ENCODE data around the gene APOC3.

APOC3 gene

DNA sequence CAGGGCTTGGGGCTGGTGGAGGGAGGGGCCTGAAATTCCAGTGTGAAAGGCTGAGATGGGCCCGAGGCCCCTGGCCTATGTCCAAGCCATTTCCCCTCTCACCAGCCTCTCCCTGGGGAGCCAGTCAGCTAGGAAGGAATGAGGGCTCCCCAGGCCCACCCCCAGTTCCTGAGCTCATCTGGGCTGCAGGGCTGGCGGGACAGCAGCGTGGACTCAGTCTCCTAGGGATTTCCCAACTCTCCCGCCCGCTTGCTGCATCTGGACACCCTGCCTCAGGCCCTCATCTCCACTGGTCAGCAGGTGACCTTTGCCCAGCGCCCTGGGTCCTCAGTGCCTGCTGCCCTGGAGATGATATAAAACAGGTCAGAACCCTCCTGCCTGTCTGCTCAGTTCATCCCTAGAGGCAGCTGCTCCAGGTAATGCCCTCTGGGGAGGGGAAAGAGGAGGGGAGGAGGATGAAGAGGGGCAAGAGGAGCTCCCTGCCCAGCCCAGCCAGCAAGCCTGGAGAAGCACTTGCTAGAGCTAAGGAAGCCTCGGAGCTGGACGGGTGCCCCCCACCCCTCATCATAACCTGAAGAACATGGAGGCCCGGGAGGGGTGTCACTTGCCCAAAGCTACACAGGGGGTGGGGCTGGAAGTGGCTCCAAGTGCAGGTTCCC is at the start of gene APOC3:
Gene APOC3 (plus strand): TSS at position 383 of the 659 bp plus-strand sequence. CDS start 676 bp downstream, outside the sequence.
- TF ChIP-seq, protein P1, sequence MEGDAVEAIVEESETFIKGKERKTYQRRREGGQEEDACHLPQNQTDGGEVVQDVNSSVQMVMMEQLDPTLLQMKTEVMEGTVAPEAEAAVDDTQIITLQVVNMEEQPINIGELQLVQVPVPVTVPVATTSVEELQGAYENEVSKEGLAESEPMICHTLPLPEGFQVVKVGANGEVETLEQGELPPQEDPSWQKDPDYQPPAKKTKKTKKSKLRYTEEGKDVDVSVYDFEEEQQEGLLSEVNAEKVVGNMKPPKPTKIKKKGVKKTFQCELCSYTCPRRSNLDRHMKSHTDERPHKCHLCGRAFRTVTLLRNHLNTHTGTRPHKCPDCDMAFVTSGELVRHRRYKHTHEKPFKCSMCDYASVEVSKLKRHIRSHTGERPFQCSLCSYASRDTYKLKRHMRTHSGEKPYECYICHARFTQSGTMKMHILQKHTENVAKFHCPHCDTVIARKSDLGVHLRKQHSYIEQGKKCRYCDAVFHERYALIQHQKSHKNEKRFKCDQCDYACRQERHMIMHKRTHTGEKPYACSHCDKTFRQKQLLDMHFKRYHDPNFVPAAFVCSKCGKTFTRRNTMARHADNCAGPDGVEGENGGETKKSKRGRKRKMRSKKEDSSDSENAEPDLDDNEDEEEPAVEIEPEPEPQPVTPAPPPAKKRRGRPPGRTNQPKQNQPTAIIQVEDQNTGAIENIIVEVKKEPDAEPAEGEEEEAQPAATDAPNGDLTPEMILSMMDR (IDR thresholded peaks at IDR 0.05; ENCODE audit: extremely low read depth, missing control alignments): no peak
- no peak for DNase-seq (ENCODE audit: low spot score)

DNA sequence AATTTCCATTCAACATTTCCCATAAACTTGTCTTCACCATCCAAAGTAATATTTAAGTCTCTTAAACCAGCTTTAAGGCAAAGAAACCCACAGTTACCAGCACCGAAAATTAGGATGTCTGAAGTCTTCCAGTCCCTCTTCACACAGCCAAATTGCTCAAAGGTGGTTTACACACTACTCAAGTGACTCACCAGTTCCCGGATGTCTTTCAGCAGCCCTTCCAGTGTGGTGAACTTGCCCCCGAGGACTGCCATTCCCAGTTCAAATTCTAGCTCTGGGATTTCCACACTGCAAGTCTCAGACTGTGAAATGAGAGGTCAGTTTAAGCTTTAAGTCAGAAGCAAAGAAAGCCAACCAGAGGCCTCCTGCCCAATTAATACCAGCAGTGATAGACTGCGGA is 47.0 kb upstream of the APOC3 start:
- TF ChIP-seq, protein P1 (IDR thresholded peaks at IDR 0.05; ENCODE audit: extremely low read depth, missing control alignments): no peak
- DNase-seq (ENCODE audit: low spot score): no peak

DNA sequence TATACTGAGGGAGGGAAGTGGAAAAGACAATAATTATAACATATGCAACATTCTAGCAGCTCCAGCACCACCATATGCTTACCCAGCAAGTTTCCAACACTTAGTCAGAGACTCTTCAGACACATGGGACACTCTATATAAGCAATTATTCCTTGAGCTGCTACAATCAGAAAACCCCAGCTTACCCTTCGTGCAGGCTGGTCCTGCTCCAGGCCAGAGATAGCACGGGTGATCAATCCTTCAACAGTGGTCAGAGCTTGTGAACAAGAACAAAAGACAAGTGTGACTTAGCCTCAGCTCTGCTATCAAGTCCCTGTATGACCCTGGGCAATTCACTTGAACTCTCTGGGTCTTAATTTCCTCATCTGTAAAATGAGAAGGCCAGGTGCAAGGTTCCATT is 43.4 kb upstream of the APOC3 start:
- no peak for DNase-seq (ENCODE audit: low spot score)
- TF ChIP-seq, protein P1 (IDR thresholded peaks at IDR 0.05; ENCODE audit: extremely low read depth, missing control alignments): no peak

DNA sequence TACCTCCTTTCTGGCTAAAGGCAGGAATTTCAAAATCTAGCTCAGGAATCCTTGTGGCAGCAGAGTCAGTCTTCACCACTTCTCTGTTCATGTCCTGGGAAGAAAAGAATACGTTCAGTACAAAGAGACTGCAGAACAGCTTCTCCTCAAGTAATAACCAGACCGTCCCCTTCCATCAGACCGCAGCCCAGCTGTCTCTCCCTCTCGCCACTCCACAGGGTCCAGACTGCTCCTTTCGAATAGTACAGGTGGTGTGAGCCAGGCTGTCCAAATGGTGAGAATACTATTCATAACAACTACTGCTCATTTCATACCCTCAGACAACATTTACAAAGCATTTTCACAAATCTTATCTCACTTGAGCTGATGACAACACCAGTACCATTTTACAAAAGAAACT is 42.7 kb upstream of the APOC3 start:
- TF ChIP-seq, protein P1 (IDR thresholded peaks at IDR 0.05; ENCODE audit: extremely low read depth, missing control alignments): no peak
- DNase-seq (ENCODE audit: low spot score): no peak

DNA sequence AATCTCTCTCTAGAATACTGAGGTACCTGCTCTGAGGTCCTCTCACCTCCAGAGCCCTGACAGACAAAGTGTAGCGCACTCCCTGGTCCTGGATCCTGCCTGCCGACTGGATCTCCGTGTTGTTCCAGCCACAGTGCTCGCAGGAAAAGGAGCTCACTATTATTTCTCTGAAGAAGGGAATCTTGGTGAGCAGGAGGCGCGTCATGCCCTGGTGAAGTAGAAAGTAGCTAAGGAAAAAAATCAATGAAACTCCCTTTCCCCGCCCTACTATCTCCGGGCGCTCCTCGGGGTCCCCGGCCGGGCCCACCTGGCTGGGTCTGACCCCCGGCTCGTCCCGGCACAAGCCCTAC is 42.3 kb upstream of the APOC3 start:
- TF ChIP-seq, protein P1 (IDR thresholded peaks at IDR 0.05; ENCODE audit: extremely low read depth, missing control alignments): no peak
- no peak for DNase-seq (ENCODE audit: low spot score)

DNA sequence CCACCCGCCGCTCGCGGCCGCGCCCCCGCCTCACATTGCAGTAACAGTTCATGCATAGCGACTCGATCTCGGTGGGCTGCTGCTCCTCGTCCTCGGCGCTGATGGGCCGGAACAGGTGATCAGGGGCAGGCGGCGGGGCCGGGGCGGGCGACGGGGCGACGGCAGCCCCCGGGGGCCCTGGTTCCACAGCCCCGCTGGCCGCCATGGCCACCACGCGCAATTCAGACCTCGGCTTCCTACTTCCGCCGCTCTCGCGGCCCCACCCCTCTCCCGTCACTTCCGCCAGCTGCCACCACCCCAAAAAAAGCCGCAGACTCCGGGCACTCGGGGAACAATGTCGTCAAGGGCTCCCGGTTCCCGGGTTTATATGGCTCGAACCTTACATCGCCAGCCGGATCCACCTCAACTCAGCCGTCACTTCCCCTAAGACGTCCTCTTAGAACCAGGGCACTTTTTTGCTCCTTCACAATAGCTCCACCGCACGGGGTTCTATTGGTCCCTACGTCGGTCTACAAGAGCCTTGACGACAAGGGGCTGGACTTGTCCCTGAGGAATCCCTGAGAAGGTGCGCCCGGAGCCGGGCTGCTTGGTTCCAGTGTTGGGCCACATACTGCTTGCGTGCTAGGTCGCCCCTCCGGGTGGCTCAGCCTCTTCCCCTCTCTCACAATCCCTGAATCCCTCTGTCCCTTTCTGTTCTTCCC is 41.8 kb upstream of the APOC3 start, which contains the start of gene ZPR1:
Gene ZPR1 (minus strand): TSS at position 238 of the 701 bp plus-strand sequence. CDS start 33 bp downstream, at position 205.
- TF ChIP-seq, protein P1 (IDR thresholded peaks at IDR 0.05; ENCODE audit: extremely low read depth, missing control alignments): no peak
- DNase-seq (ENCODE audit: low spot score): peak; percentile 96

DNA sequence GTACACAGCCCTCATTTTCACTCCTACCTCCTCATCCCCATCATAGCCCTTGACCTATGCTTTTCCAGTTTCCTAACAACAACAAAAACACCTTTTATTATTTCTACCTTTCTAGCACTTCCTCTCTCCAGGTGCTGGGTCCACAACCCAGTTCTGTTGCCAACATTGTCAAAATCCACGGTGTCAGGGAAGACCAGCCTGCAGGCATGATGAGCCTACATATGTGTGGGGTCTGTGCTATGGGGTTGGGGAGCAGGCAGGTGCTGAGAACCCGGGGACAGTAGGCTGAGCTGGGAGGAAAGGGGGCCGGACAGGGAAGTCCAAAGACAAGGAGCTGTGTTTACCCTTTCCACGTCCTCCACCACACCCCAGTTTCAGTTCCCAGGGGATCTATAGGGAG is 41.2 kb upstream of the APOC3 start:
- TF ChIP-seq, protein P1 (IDR thresholded peaks at IDR 0.05; ENCODE audit: extremely low read depth, missing control alignments): no peak

More for the DNA sequence above, 41.2 kb upstream of the APOC3 start:
- DNase-seq (ENCODE audit: low spot score): peak; percentile 36
